ENCODE measurements around the gene IGFBP7.
"Not testable (repeated sequence)": the region's sequence is repeated elsewhere in the genome, so short reads cannot be mapped to it uniquely, and the experiment has no call there.

The IGFBP7 gene

DNA sequence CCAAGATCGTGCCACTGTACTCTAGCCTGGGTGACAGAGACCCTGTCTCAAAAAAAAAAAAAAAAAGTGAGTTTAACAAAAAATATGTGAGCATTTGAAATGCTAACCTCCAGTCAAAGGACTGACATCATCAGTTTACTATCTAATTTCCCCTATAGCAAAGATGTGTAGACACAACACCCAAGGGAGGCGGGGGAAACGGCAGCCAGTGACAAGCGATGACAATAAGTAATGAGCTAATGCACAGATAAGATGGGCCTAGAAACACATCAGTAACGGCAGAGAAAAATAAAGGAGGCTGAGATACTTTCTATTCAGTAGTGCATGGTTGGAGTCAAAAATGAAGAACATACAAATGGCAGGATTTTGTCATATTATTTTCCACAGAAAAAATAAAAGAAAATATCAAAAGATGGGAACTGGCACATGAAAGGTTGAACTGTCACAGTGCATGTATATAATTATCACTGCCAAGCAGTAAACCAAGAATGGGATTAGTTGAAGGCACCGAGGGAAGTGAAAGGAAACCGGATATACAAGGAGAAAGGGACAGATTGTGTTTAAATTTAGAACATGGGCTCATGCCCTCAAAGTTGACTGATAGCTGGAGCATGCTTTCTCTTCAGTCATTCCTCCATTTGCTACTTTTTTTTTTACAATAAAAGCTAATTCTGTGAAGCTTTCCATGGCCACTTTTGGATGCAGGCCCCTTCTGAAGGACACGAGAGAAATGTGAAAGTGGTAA lies 41.8 kb downstream of the IGFBP7 start:
- DNase-seq (ENCODE audit: low read depth) = no peak
- TF ChIP-seq, protein P1, sequence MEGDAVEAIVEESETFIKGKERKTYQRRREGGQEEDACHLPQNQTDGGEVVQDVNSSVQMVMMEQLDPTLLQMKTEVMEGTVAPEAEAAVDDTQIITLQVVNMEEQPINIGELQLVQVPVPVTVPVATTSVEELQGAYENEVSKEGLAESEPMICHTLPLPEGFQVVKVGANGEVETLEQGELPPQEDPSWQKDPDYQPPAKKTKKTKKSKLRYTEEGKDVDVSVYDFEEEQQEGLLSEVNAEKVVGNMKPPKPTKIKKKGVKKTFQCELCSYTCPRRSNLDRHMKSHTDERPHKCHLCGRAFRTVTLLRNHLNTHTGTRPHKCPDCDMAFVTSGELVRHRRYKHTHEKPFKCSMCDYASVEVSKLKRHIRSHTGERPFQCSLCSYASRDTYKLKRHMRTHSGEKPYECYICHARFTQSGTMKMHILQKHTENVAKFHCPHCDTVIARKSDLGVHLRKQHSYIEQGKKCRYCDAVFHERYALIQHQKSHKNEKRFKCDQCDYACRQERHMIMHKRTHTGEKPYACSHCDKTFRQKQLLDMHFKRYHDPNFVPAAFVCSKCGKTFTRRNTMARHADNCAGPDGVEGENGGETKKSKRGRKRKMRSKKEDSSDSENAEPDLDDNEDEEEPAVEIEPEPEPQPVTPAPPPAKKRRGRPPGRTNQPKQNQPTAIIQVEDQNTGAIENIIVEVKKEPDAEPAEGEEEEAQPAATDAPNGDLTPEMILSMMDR (IDR thresholded peaks at IDR 0.05; ENCODE audit: control insufficient read depth, extremely low read depth, insufficient read depth) = no peak
- no peak overlapping the region for H3K4me3 ChIP-seq (ENCODE audit: low read depth, low read length)

DNA sequence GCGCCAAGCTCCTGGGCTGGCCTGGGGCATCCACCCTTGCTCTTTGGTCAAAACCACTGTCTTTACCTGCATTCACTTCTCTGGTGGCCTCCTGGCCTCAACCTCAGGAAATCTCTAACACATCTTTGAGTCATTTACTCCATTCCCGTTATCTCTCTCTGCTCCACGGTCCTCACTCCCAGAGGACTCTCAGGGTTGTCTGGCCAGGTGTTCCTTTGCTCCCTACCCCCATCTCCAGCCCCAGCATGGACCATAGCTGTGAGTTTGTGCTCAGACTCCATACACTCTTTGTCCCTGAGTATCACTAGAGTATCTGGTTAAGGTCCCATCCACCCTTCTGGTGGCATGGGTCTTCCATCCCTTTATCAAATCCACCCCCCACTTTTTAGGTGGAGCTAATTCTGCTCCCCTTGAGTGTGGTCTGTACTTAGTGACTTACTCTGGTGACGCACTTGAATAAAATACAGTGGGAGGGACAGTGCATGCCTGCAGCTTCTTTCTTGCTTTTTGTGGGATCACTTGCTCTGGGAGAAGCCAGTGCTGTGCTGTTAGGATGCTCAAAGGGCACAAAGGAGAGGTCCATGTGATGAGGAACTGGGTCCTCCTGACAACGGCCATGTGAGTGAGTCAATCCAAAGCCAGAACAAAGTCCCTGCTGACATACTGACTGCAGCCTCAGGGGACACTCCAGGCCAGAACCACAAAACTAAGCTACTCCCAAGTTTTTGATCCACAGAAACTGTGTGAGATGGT lies 44.3 kb downstream of the IGFBP7 start:
- no peak for DNase-seq (ENCODE audit: low read depth)
- H3K4me3 ChIP-seq (ENCODE audit: low read depth, low read length) = no peak overlapping the region
- TF ChIP-seq, protein P1 (IDR thresholded peaks at IDR 0.05; ENCODE audit: control insufficient read depth, extremely low read depth, insufficient read depth) = no peak

DNA sequence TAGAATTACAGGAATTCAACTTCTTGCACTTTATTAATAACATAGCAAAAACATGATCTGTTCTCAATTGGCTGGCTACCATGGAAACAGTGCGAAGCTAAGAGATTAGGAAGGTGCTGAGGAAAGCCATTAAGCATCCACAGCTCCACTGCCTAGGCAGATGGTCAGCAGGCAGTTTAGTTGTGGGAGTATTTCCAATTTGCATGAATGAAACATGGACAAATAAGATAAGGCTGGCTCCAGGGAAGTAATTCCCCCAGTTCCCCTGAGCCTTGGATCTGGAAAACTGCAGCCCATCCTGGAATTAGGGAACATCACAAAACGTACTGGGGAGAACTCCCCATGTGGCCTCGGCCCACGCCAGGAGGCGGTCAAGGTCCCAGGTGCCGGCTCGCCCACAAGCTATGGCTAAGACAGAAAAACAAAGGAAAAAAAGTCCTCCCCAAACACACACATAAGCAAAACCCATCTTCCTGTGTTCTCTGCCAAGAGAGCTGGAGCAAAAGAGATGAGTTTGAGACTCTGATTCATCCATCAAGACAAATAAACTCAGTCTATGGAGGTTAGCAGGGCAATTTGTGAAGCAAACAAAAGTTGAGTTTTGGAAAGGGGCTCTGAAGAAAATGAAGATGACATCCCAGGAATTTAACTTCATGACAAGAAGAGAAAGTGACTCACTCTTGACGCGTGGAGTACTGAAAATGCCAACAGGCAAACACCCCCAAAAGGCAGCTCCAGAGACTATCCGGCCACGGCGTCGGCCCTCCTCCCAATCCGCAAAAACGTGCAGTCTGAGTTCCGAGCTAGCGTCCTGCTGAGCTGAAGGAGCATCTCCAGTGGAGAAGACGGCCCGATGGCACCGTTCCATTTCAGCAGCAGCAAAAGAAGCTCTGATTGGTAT lies 45.1 kb downstream of the IGFBP7 start:
- DNase-seq (ENCODE audit: low read depth) = no peak
- H3K4me3 ChIP-seq (ENCODE audit: low read depth, low read length) = no peak overlapping the region
- TF ChIP-seq, protein P1 (IDR thresholded peaks at IDR 0.05; ENCODE audit: control insufficient read depth, extremely low read depth, insufficient read depth) = no peak

DNA sequence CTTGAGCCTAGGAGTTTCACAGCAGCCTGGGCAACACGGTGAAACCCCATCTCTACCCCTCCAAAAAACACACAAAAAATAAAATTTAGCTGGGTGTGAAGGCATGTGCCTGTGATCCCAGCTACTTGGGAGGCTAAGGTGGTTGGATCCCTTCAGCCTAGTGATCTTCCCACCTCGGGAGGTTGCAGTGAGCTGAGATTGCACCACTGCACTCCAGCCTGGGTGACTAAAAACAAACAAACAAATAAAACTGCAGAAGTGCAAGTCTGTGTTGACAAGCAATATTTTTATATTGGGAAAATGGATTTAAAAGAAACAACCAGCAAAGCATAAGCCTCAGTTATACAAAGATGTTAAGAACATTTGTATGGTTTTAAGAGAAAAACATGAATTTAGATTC lies 46.1 kb downstream of the IGFBP7 start:
- TF ChIP-seq, protein P1 (IDR thresholded peaks at IDR 0.05; ENCODE audit: control insufficient read depth, extremely low read depth, insufficient read depth) = no peak
- no peak for DNase-seq (ENCODE audit: low read depth)
- no peak overlapping the region for H3K4me3 ChIP-seq (ENCODE audit: low read depth, low read length)

DNA sequence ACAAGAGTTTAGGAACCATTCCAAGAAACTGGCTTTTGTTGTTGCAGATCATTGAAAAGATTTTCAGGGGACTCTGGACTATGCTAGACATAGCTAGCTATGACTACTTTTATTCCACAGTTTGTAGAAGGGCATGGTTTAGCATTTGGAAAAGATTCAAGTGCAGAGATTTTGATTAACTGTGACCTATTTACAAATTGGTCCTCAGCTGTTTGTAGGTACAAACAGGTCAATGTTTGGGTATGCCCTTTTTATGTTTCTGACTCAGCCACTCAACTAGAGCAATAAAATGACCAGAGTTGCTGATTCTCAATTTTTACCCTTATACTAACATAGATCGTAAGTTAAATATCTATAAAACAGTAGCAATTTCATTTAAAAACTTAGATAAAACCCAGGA lies 46.7 kb downstream of the IGFBP7 start:
- TF ChIP-seq, protein P1 (IDR thresholded peaks at IDR 0.05; ENCODE audit: control insufficient read depth, extremely low read depth, insufficient read depth) = no peak
- H3K4me3 ChIP-seq (ENCODE audit: low read depth, low read length) = no peak overlapping the region
- no peak for DNase-seq (ENCODE audit: low read depth)

DNA sequence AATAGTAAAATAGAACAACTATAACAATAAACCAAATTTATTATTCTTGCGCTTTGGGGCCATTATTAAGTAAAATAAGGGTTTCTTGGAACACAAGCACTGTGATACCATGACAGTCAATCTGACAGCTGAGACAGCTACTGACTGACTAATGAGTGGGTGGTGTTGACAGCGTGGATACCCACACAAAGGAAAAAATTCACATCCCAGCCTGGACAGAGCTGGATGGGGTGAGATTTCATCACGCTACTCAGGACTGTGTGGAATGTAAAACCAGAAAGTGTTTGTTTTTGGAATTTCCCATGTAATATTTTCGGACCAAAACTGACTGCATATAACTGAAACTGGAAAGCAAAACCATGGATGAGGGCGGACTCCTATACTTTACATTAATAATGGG lies 48.8 kb downstream of the IGFBP7 start:
- no peak overlapping the region for H3K4me3 ChIP-seq (ENCODE audit: low read depth, low read length)
- TF ChIP-seq, protein P1 (IDR thresholded peaks at IDR 0.05; ENCODE audit: control insufficient read depth, extremely low read depth, insufficient read depth) = no peak
- no peak for DNase-seq (ENCODE audit: low read depth)

DNA sequence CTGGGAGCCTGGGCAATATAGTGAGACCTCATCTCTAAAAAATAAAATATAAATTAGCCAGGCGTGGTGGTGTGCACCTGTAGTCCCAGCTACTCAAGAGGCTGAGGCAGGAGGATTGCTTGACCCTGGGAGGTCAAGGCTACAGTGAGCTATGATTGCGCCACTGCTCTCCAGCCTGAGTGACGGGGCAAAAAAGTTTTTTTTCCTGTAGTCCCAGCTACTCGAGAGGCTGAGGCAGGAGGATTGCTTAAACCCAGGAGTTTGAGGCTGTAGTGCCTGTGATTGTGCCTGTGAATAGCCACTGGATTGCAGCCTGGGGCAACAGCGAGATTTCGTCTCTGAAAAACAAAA lies 49.5 kb downstream of the IGFBP7 start:
- not testable (repeated sequence) for DNase-seq (ENCODE audit: low read depth); H3K4me3 ChIP-seq (ENCODE audit: low read depth, low read length)
